Stomach (tissue), 4 donors: ENCODE data around the gene LRP1B.

Experiments
- EP300 ChIP-seq: sonication (generic); formaldehyde crosslinking; IDR thresholded peaks from one replicate; pipeline ENCODE4 v1.6.1; 2017; ENCODE audit warnings: antibody characterized with exemption
- POLR2A ChIP-seq, 4 donors: fragments of 450-650 bp; IDR thresholded peaks; one replicate each; pipeline ENCODE4 v1.6.1; 2016; ENCODE audit warnings: antibody characterized with exemption in 4 of 4, control low read depth in 2 of 4, mild to moderate bottlenecking in 1 of 4, moderate library complexity in 1 of 4

- TF ChIP-seq EP300 (no peak), POLR2A (IDR thresholded peaks at IDR 0.05) (no peak)
Observed at GRCh38 chr2:140593132-140593531, 1537.7 kb downstream of the LRP1B start.
